H54 (cell line): ENCODE results near the gene TTC16.

Experiments used
- DNase-seq: peaks from one replicate; pipeline ENCODE4 v3.0.0; 2011; ENCODE audit warnings: low spot score, mixed read lengths; ENCODE audit not compliant: insufficient read length
- FAIRE-seq: peaks from 3 replicates; lab custom pipeline; 2011; peaks lifted over from hg19 to GRCh38; lab: Jason Lieb, UNC
- POLR2A ChIP-seq: IDR thresholded peaks from 2 replicates; pipeline ENCODE4 v1.6.1; 2011; ENCODE audit warnings: low read depth, mild to moderate bottlenecking, low read length

The TTC16 gene

GRCh38 chr9:127689329-127690000 lies 26.4 kb upstream of the TTC16 start:
- no peak for TF ChIP-seq POLR2A
- DNase-seq: no peak
- no peak for FAIRE-seq

GRCh38 chr9:127690735-127691134 lies 25.1 kb upstream of the TTC16 start:
- DNase-seq (no peak), FAIRE-seq (no peak)
- no peak for TF ChIP-seq POLR2A

- FAIRE-seq (no peak), DNase-seq (no peak)
- TF ChIP-seq POLR2A: no peak
Measured at GRCh38 chr9:127692071-127692470, 23.8 kb upstream of the TTC16 start.

GRCh38 chr9:127693143-127693542 lies 22.7 kb upstream of the TTC16 start:
- DNase-seq: no peak
- no peak for FAIRE-seq
- no peak for TF ChIP-seq POLR2A

DNA sequence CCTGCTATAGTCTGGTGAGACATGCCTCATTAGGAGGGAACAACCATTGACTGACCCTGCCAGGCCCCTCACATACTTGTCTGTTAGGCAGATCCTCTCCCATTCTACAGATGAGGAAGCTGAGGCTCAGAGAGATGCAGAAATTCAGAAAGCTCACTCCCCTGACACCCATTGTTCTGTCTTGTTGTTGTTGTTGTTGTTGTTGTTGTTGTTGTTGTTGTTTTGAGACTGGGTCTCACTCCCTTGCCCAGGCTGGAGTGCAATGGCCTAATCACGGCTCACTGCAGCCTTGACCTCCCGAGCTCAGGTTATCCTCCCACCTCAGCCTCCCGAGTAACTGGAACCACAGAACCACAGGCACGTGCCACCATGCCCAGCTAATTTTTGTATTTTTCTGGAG lies 22.2 kb upstream of the TTC16 start:
- DNase-seq: no peak
- no peak for TF ChIP-seq POLR2A
- no peak for FAIRE-seq

DNA sequence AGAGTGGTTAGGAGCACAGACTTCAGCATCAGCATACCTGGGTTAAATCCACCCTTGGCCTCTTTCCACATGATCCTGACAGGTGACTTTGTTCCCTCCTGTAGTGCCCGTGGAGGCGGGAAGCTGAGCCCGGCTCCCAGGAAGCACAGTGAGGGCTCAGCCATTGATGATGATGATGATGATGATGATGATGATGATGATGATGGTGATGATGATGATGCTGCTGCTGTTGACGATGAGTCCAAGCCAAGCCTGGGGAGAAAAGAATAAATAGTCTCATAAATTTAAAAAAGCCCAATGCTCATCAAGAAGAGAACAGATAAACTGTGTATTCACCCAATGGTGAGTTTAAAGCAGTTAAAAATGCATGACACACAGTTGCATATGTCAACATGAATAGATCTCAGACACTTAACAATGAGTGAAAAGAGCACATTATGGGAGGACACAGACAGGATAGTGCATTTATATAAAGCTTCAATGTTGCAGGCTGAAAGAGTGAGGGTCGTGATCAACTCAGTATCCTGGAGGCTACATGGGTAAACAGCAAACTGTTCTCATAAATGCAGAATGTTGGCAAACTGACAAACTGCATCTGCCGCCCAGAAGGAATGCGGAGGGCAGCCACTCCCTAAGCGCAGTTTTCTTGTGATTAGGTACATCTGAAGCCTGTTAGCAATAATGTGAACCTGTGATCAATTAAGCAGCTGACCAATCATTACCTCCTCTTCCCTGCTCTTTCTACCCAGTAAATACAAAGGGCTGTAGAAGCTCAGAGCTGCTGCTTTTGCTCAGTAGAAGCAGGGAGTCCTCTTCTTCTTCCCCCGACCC lies 20.8 kb upstream of the TTC16 start:
- TF ChIP-seq POLR2A: no peak
- no peak for DNase-seq
- FAIRE-seq: no peak

- FAIRE-seq: no peak
- DNase-seq: no peak
- TF ChIP-seq POLR2A: no peak
Measured at GRCh38 chr9:127697575-127697974, 18.3 kb upstream of the TTC16 start.

DNA sequence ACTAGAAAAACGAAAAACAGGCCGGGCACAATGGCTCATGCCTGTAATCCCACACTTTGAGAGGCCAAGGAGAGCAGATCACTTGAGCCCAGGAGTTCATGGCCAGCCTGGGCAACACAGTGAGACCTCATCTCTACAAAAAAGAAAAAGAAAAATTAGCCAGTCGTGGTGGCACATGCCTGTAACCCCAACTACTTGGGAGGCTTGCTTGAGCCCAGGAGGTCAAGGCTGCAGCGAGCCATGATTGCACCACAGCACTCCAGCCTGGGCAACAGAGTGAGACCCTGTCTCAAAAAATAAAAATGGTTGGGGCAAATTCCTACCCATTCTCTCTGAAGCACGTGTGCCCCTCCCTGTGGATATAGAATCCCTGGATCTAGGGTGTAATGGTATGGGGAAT lies 17.5 kb upstream of the TTC16 start:
- FAIRE-seq (no peak), DNase-seq (no peak)
- TF ChIP-seq POLR2A: no peak

GRCh38 chr9:127698985-127699670 lies 16.8 kb upstream of the TTC16 start:
- TF ChIP-seq POLR2A: no peak
- FAIRE-seq (no peak), DNase-seq (no peak)

DNA sequence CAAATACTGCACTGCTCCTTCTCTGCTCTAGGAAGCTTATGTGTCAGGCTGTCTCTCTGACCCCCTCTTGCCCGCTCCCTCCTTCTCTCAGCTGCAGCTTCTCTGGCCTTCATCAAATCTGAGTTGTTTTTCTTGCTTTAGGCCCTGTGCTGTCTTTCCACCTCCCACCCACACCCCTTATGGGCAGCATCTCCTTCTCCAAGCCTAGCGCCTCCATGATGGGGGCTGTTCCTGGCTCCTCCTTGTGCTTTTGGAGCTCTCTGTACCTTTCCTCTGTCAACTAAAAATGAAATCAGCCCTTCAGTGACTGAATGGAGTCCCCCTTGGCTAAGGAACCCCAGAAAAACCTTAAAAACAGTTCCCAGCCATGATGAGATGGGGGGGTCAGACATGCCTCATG lies 15.7 kb upstream of the TTC16 start:
- TF ChIP-seq POLR2A: no peak
- FAIRE-seq: no peak
- no peak for DNase-seq

DNA sequence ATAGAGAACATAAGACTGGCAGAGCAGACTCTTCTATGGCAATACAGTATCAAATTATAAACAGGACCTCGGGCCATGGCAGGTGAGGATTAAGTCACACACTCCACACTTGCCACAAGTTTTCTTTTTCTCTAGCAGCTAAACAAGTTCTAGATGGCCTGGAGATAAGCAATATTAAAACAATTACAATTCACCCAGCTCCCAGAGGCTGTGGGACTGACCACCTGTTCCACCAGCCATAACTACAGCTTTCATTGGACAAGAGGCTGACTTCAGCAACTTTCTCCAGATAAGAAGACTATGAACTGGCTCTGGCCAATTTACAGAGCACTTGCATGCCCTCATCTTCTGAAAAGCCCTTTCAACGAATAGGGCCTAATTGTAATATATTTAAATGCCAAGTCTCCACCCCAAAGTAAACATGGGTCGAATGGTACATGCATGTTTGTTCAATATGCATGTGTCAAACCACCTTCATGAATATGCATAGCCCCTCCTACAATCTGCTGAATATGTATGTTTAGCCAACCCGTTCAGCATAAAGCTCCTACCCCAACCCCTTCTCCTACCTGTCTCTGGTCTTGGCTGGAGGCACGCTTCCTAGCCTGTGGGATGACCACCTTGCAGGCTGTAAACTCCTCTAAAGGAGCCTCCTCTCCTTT lies 15.2 kb upstream of the TTC16 start:
- FAIRE-seq: no peak
- no peak for DNase-seq
- TF ChIP-seq POLR2A: no peak

- no peak for DNase-seq
- TF ChIP-seq POLR2A: no peak
- no peak for FAIRE-seq
Measured at GRCh38 chr9:127703289-127703946, 12.5 kb upstream of the TTC16 start.
